COLO668 (cell line): ENCODE results near the gene KATNIP.

Experiments
- DNase-seq: peaks from one replicate; lab custom pipeline; 2025; ENCODE audit not compliant: unreplicated experiment; lab: John Stamatoyannopoulos, UW

KATNIP gene

DNA sequence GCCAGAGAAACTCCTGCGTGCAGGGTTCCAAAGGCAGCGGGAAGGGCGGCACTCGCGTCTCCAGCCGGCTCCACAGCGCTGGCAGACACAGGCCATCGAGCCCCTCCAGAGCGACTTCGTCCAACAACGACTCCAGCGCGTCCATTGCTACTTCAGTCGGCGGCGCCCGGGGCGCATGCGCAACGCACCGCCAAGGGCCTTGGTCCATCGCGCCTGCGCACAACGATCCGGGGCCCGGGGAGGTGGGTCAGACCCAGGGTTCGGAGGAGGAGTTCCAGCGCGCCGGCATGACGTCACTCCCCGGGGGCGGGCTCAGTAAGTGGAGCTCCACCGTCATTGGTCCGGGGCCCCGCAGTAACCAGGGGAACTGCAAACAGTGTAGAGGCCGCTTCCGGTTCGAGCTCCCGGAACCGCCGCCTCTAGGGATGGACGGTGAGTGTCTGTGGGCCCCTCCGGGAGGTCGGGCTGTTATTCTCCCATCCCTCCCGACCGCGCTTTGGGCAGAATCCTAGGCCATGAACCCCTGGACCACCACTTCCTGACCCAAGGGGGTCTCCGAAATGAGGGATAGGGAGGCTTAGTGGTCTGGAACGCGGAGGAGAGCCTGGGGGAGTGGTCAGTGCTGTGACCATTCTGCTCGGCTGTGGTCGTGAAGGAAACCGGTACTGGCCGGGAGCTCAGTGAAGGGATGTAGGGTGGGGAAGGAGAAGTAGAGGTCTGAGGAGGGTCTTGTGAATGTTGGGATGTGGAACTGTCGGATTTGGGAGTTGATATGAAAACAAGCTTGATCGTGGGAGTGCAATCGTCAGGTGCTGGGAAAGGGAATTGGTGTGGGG is at the start of gene KATNIP, which contains the start of gene GTF3C1:
Gene KATNIP (plus strand): TSS at position 399 of the 836 bp plus-strand sequence. CDS start 27 bp downstream, at position 426.
Gene GTF3C1 (minus strand): TSS at position 168 of the 836 bp plus-strand sequence. CDS start 23 bp downstream, at position 145.
- DNase-seq: peak; percentile 98

GRCh38 chr16:27500801-27501200 is 49.1 kb upstream of the KATNIP start:
- DNase-seq: no peak

GRCh38 chr16:27503662-27504061 is 46.3 kb upstream of the KATNIP start:
- DNase-seq: no peak

DNA sequence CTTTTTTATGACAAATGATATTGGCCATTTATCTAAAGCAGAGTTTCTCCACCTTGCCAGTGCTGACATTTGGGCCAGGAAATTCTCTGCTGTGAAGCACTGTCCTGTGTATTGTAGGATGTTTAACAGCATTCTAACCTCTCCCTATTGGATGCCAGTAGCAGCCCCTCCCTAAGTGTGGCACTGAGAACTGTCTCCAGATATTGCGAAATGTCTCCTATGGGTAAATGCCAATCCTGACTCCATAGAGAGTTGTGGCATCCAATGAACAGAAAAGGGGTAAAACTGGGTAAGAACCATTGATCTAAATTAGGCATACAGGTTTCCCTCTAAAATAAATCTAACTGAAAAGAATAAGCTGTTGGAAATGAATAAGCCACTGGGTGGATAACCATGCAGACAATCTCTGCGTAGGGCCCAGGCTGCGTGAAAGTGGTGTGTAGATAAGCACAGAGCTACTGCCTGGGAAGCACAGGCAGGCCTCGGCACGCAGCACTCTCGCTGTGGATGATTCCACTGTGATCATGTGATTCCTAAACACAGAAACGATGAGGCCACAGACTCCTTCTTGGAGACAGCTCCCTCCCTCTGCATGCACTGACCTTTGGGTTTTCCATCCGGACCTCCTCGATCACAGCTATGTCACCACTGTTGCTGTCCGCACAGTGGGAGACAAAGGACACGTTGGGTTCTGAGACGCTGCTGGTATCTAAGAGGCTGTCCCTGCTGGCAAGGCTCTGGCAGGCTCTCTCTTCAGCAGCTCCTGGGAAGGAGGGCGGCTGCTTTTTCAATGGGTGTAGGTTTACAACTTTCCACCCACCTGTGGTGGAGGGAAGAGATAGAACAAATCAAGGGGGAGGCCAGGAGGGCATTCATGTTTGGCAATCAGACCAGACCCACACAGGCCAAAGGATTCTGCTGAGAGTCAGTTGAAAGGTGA is 44.4 kb upstream of the KATNIP start:
- no peak for DNase-seq

- no peak for DNase-seq
Measured at GRCh38 chr16:27506771-27507170, 43.2 kb upstream of the KATNIP start.

- no peak for DNase-seq
Measured at GRCh38 chr16:27508476-27508875, 41.5 kb upstream of the KATNIP start.

DNA sequence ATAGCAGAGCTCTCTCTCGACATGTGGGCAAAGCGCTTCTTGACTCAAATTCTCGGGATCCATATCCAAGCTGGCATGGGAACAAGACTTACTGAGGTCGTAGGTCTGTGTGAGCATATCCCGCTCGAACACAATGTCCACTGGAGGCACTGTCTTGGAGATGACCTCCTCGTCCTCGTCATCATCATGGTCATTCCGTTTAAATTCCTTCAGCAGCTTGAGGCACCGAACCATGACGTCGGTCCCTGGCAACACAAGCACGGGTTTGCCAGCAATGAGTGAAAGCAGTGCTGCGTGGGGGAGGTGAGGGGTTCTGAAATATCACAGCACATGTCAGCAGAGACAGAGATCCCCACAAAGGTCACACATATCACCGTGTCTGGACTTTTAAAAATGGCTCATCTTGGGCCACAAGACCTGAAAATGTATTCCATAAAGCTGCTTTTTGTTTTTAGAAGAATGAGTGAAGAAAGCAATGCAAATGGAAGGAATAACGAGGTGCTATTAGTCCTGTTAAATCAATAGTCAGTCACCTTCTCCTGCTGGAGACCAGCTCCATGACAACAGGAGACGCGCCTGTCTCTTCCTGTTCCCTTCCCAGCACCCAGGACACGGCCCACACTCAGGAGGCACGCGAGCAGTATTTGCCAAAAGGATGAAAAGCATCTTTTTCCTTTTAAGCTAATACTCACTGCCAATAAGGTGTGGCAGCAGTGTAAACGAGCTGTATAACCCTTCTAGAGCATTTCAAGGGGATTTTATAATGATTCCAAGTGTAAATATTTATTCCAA is 38.1 kb upstream of the KATNIP start:
- no peak for DNase-seq

- no peak for DNase-seq
Measured at GRCh38 chr16:27514806-27515205, 35.1 kb upstream of the KATNIP start.

DNA sequence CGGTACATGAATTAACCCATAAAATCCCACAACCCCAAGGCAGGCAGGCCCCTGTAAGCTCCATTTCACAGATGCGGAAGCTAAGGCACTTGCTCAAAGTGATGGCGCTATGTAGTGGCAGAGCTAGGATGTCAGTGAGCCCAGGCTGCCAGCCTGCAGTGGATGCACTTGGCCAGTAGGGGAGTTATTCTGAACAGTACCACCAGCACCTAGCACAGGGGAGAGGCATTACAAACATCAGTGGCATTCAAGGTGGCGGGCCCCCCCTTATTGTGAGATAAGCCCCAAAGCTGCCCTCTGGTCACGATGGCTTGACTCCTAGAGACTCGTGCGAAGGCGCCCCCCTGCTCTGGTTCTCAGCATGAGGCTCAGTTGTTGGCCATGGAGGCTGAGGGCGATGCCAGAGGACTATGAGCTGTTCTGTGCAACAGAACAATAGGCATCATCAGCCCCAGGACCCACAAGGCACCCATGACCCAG is 34.0 kb upstream of the KATNIP start:
- DNase-seq: peak; percentile 6

DNA sequence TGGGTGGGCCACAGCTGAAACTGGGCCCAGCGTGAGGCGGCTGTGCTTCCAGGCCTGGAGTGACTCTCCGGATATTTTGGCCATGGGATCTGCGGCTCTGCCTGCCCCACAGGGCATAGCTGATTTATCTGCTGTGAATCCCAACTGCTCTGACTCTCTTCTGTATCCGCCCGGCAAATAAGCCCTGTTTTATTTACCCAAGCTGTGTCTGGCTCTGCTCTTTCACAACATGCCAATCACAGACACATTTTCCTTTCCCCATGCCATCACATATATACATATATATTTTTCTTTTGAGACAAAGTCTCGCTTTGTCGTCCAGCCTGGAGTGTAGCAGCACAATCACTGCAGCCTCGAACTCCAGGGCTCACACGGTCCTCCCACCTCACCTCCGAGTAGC is 33.6 kb upstream of the KATNIP start:
- DNase-seq: no peak

DNA sequence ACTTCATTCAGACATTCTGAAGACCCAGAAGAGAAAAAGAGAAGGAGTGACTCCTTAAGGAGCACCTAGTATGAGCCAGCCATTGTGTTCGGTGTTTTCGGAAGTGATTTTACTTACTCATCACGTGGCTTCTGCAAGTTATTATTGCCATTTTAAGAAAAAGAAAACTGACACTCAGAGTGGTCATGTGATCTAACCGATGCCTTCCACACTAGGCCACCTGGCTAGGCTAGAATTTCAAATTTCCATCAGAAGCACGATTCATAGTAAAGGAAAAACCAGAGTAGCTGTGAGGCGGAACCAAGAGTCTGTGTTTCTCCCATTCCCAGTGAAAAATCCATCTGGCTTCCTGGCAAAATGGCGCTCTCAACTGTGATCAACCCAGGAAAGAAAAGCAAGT is 32.3 kb upstream of the KATNIP start:
- no peak for DNase-seq

- no peak for DNase-seq
Measured at GRCh38 chr16:27518226-27518625, 31.7 kb upstream of the KATNIP start.

DNA sequence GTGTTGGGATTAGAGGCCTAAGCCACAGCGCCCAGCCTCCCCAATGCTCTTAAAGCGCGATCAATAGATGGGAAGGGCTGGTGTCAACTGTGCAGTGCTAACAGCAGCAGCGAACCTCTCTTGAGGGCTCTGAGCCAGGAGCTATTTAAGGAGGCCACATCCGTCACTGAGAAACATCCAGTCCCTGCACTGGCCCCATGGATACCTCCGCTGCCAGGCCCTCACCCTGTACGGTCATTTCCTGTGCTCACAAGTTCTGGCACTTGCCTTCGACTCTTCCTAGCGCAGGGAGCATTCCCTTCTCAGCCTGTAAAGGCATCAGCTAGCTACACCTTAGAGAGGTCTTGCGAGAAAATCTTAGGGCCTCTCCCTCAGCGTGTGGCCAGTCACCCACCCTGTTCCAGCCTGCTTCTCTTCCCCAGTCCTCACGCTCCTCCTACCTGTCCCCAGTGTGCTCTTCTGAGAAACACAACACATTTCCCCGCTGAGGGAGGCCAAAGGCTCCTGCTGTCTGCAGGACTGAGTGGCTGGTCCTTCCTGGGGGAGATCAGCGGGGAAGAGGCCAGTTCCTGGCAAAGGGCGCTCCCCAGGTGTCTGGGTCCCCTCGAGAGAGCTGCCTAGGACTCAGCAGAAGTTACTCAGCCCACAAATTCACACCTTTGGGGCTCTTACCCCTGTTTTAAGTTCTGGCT is 28.8 kb upstream of the KATNIP start:
- no peak for DNase-seq

DNA sequence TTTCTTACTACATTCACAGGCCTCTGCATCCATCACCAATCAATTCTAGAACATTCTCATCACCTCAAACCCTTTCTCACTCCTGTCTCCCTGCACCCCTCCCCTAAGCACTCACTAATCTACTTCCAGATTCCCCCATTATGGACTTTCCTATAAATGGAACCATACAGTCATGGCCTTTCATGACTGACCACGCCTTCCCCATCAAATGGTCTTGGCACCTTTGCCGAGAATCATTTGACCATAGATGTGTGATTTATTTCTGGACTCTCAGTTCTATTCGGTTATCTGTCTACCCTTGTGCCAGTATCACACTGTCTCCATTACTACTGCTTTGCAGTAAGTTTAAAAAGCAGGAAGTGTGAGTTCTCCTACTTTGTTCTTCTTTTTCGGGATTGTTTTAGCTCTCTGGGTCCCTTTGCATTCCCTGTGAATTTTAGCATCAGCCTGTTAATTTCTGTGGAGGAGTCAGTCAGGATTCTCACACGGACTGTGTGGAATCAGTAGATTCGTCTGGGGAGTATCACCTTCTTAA is 27.7 kb upstream of the KATNIP start:
- DNase-seq: no peak

DNA sequence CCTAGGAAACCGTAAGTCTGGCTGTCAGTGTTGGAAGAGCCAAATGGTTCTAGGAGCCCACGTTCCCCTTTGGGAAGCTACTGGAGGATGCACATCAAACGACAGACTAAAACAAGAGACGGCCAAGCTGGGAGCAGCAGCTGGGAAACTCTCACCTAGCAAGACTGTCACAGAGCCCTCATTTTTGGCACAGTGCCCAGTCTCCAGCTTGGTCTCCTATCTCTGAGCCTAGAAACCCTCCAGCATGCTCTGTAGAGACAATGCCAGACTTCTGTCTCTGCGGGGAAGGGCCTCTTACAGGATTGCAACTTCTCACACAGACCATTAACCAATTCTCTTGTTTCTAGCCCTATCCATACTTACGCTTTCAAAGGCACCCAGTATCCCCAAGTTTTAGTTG is 23.8 kb upstream of the KATNIP start:
- peak; percentile 55 for DNase-seq

GRCh38 chr16:27528294-27528693 is 21.6 kb upstream of the KATNIP start:
- DNase-seq: no peak

- no peak for DNase-seq
Measured at GRCh38 chr16:27529962-27530361, 20.0 kb upstream of the KATNIP start.

GRCh38 chr16:27531186-27531585 is 18.8 kb upstream of the KATNIP start:
- no peak for DNase-seq

GRCh38 chr16:27531826-27532800 is 17.8 kb upstream of the KATNIP start:
- no peak for DNase-seq
